Measurements from ENCODE around the gene GADD45G.

DNA sequence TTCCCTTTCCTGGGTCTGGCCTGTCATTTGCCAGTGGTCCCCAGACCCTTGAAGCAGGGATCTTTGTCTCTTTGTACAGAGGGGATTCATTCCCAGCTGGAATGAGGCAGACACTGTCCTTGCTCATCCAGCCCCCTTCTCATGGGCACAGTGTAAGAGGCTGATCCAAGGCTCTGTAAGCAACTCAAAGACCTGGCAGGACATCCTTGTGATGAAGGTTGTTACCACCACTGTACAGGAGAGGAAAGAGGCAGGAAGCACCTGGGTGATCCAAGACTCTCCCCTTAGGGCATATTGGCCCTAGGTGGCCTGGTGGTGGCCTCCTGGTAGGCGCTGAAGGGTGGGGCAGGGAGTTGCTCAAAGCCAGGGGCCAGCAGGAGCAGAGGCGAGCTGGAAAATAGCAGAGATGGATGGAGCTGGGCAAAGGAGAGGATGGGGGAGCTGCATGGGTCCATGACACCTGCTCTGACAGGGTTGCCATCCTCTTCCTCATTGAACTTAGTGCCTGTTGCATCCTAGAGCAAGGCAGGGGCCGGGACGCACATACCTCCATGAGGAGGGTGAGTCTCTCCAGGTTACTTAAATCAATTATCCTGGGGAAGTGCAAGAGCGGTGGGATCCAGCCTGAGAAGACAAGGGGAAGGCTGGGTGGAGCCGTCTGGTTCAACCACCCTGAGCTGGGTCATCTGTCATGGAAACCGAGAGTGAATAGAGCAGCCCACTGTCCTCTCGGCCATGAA lies 9.8 kb upstream of the GADD45G start:
- TF ChIP-seq ZNF274 (IDR thresholded peaks at IDR 0.05; ENCODE audit: low read depth, low read length) (no peak), YY1 (IDR thresholded peaks at IDR 0.05; ENCODE audit: insufficient read depth, insufficient read length) (no peak)
